Activated CD4-positive, alpha-beta memory T cell treated with anti-CD3 and anti-CD28 coated beads, Interleukin-2, amount 10 ng/mL, durations not matched to agents 7 days and 5 days (primary cell): Measurements from ENCODE around the gene TOR4A. TPM values are rescaled to one million over a fixed set of nuclear protein-coding genes. Genes with fewer than 3 reads are reported as not detected.
A peak's percentile ranks its signal among the peaks of the same experiment; 100 is the strongest.

Experiments
- CTCF ChIA-PET: fragments of 350-600 bp; sonication (Branson Sonifier 250); formaldehyde crosslinking; loops from one replicate; lab custom pipeline; 2021; ENCODE audit warnings: antibody characterized with exemption, inconsistent platforms; lab: Charles Lee
- POLR2A ChIA-PET: fragments of 350-600 bp; sonication (Branson Sonifier 250); formaldehyde crosslinking; loops from one replicate; lab custom pipeline; 2021; ENCODE audit warnings: antibody characterized with exemption; lab: Charles Lee
- DNase-seq: peaks from one replicate; pipeline ENCODE4 v3.0.0-alpha.2; 2020
- H3K27ac Mint-ChIP-seq: one replicate; pipeline ENCODE4 v1.8.0; 2021; ENCODE audit warnings: mild to moderate bottlenecking, mixed read lengths
- H3K27me3 Mint-ChIP-seq: one replicate; pipeline ENCODE4 v1.8.0; 2021; ENCODE audit warnings: mixed read lengths
- H3K36me3 Mint-ChIP-seq: one replicate; pipeline ENCODE4 v1.8.0; 2021; ENCODE audit warnings: low read depth, mixed read lengths
- H3K4me1 Mint-ChIP-seq: one replicate; pipeline ENCODE4 v1.8.0; 2021; ENCODE audit warnings: mixed read lengths
- H3K4me3 Mint-ChIP-seq: one replicate; pipeline ENCODE4 v1.8.0; 2021; ENCODE audit warnings: mild to moderate bottlenecking, mixed read lengths
- H3K9me3 Mint-ChIP-seq: one replicate; pipeline ENCODE4 v1.8.0; 2021; ENCODE audit warnings: mixed read lengths
- total RNA-seq, 2 experiments: library from RNA; stranded (reverse); gene quantifications; one replicate each; pipeline ENCODE4 v1.2.3, GENCODE V29; 2021

Gene TOR4A
- total RNA-seq, 2 experiments from 2014 or later, result 22.4 to 23.2 TPM

DNA sequence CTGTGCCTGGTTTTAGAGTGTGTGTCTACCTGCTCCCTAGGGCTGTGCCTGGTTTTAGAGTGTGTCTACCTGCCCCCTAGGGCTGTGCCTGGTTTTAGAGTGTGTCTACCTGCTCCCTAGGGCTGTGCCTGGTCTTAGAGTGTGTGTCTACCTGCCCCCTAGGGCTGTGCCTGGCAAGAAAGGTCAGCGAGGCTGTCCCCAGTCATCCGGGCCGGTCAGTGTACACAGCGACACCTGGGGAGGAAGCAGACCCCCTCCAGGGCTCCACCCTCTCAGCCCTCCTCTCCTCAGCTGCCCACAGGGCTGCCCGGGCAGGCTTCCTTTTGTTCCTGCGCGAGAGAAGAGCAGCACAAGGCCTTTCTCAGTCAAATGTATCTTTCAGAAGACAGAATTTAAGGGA is 20.4 kb downstream of the TOR4A start:
- H3K4me3 Mint-ChIP-seq, result no peak overlapping the region
- ChIA-PET CTCF (no interaction called here), POLR2A (no interaction called here)
- no peak for DNase-seq
- no peaks in the 10 kb centered on the region for H3K36me3 Mint-ChIP-seq
- H3K27ac Mint-ChIP-seq, result no peak overlapping the region
- peaks cover 16% of the 10 kb centered on the region for H3K4me1 Mint-ChIP-seq
- H3K9me3 Mint-ChIP-seq, result no peaks in the 10 kb centered on the region
- H3K27me3 Mint-ChIP-seq, result peaks cover 51% of the 10 kb centered on the region

DNA sequence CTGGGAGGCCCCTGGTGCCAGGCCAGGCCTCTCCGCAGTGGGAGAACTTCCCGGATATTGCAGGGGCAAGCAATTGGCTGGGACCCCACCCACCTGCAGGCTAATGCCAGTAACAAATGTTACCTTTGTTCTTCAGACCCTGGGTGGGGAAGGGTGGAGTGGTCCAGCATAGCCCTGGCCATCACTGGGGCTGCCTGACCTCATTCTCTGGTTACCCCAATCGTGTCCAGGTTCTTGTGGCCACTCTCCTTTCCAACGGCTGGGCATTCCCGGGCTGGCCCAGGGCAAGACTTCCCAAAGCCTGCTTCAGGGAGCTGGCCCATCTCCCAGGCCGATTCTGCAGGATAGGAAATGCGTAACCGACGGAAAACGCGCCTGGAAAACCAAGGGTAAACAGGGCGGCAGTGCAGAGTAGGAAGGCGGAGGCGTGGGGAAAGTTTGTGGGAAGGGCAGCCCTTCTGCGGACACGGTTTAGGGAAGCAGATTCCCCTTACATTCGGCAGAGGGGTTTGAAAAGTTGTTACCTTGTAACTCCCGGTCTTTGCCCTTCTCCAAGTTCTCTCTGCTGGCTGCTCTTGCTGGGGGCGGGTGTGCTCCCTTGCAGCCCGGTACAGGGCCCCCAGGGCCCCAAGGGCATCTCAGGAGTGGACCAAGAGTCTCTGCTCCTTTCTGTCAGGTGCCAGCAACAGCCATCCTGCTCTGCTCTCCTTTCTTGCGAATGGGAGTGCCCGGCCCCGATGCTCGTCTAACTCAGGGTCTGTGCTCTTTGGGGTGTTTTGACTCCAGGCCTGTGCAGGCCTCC is 21.1 kb downstream of the TOR4A start:
- DNase-seq, result no peak
- CTCF ChIA-PET, result no interaction called here

DNA sequence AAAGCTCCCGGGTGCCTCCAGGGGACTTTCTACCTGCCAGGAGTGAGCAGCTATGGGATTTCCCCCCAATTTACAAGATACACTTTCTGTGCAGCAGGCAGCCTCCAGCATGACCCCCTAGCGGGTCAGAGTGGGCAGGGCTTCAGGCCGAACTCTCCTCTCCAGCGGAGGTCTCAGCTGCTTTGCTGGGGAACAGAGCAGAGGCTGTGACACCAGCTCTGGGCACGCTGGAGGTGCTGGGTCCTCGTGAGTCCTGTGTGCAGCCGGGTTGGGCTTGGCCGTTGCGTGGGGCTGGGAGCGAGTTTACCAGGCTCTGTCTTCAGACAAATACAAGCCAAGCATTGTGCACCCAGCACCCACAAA is 21.7 kb downstream of the TOR4A start:
- no peak for DNase-seq
- no peaks in the 10 kb centered on the region for H3K9me3 Mint-ChIP-seq
- no peak overlapping the region for H3K27ac Mint-ChIP-seq
- no peaks in the 10 kb centered on the region for H3K36me3 Mint-ChIP-seq
- CTCF ChIA-PET, result interaction anchor here (0.7 kb wide), 1 partner anchor 147 kb away, joined by 3 read pairs; no protein-coding TSS in a partner anchor
- POLR2A ChIA-PET, result no interaction called here
- peaks cover 16% of the 10 kb centered on the region for H3K4me1 Mint-ChIP-seq
- H3K4me3 Mint-ChIP-seq, result no peak overlapping the region
- peaks cover 44% of the 10 kb centered on the region for H3K27me3 Mint-ChIP-seq

More for the DNA sequence above, 21.1 kb downstream of the TOR4A start:
- H3K4me1 Mint-ChIP-seq, result peaks cover 16% of the 10 kb centered on the region
- no peaks in the 10 kb centered on the region for H3K36me3 Mint-ChIP-seq
- H3K27me3 Mint-ChIP-seq, result peaks cover 49% of the 10 kb centered on the region
- POLR2A ChIA-PET, result no interaction called here
- H3K4me3 Mint-ChIP-seq, result no peak overlapping the region
- no peak overlapping the region for H3K27ac Mint-ChIP-seq
- no peaks in the 10 kb centered on the region for H3K9me3 Mint-ChIP-seq

DNA sequence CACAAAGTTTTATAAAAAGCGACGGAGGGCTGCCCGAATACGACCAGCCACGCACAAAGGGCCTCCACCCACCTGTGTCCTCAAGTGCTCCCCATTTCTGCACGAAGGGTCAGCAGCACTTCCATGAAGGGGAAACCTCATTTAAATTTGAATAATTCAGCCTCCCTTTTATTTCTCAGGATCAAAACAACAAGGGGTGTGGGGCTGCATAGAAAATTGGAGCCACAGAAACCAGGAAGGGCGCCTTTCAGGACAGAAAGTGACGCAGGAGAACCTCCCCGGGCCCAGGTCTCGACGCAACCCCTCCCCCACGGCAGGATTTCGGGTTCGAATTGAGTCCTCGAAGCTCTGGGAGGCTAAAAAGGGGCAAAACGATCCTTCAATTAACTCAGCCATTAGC is 22.4 kb downstream of the TOR4A start:
- Mint-ChIP-seq H3K27me3 (peaks cover 40% of the 10 kb centered on the region), H3K9me3 (no peaks in the 10 kb centered on the region), H3K4me1 (peaks cover 14% of the 10 kb centered on the region), H3K36me3 (no peaks in the 10 kb centered on the region), H3K4me3 (no peak overlapping the region), H3K27ac (no peak overlapping the region)
- no peak for DNase-seq
- ChIA-PET CTCF (interaction anchor here (0.7 kb wide), 1 partner anchor 146 kb away, joined by 3 read pairs; no protein-coding TSS in a partner anchor), POLR2A (no interaction called here)

DNA sequence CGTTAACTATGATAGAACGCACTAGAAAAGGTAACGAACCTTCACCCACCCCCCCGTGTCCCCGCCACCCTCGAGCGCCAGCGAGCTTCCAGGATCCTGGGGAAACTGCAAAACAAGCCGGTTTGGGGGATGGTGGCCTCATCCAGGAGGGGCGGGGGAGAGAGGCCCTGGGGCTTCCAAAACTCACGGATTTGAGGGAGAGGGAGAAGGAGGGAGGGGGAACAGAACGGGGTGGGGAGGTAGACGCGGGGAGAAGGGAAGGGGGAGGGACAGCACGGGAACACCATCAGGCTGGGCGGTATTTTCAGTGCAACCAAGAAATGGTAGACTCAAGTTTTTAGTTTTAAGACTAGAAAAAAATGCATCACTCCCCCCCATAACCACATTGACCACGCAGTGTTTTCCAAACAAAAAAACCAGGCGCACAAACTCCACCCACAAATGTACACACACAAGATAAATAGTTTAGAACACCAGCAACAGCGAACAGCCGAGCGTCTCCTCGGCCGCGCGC is 23.1 kb downstream of the TOR4A start:
- ChIA-PET POLR2A (no interaction called here), CTCF (no interaction called here)
- Mint-ChIP-seq H3K4me3 (peak overlapping the region; percentile 61), H3K36me3 (no peaks in the 10 kb centered on the region), H3K27ac (no peak overlapping the region), H3K4me1 (peaks cover 18% of the 10 kb centered on the region), H3K27me3 (peaks cover 40% of the 10 kb centered on the region), H3K9me3 (no peaks in the 10 kb centered on the region)
- DNase-seq, result no peak

DNA sequence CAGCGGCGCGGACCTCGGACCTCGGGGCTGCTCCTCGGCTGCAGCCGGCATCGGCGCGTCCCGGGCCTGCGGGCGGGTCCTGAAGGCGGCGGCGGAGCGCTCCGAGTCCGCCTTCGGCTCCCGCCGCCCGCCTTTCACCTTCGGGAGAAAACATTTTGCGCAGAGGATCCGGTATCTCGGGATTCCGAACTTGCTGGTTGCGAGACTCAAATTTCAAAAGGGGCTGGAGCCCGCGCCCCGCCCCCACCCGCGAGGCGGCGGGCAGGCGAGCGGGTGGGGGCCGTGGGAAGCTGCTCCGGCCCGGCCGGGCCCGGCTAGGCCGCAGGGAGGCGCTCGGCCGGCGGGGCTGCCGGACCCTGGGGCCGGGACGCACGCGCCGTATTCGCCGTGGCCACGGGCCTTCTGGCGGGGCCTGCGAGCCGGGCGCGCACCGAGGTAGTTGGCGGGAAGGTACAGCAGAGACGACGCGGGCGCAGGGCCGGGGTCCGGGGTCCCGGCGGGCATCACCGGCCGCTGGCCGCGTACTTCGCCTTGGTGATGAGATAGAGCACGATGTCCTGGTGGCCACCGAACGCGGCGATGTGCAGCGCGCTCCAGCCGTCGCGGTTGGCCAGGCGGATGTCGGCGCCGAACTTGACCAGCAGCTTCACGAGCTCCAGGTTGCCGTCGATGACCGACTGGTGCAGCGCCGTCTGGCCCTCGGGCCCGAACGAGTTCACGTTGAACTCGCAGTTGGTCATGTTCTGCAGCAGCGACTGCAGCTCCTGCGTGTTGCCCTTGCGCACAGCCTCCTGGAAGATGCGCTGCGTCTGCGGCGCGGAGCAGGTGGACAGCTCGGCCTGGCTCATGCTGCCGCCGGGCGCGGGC is 23.8 kb downstream of the TOR4A start:
- ChIA-PET POLR2A (interaction anchor here (1.0 to 1.9 kb wide), 5 partner anchors 12 to 161 kb away, joined by 3 to 10 read pairs (median 5); partner anchors contain the start of genes EXD3, NOXA1, NSMF and TUBB4B), CTCF (interaction anchor here (0.6 to 1.9 kb wide), 9 partner anchors 8 to 169 kb away, joined by 3 to 5 read pairs (median 4); partner anchors contain the start of genes EXD3, NOXA1 and TOR4A)
- H3K27me3 Mint-ChIP-seq, result peaks cover 39% of the 10 kb centered on the region
- peaks cover 22% of the 10 kb centered on the region for H3K4me1 Mint-ChIP-seq
- H3K36me3 Mint-ChIP-seq, result no peaks in the 10 kb centered on the region
- no peak for DNase-seq
- H3K9me3 Mint-ChIP-seq, result no peaks in the 10 kb centered on the region
- no peak overlapping the region for H3K27ac Mint-ChIP-seq
- peak overlapping the region; percentile 61 for H3K4me3 Mint-ChIP-seq

DNA sequence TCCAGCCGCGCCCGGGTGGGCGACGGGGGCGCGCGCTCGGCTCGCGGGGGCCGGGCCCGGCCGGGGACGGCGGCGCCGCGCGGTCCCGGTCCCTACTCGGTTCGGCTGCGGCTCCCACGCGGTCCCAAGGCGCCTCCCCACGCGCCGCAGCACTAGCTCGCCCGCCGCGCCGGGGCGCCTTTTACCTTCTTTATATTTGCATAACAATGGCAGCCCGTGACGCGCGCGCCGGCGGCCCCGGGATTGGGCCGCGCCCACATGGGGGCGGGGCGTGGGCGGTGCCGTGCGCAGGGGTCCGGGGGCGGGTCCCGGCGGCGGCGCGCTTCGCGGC is 24.6 kb downstream of the TOR4A start, which contains the start of gene NRARP:
Gene NRARP (minus strand): TSS at position 154 of the 331 bp plus-strand sequence. CDS start 343 bp downstream, outside the sequence.
- ChIA-PET CTCF (interaction anchor here (0.6 to 1.9 kb wide), 9 partner anchors 8 to 169 kb away, joined by 3 to 5 read pairs (median 4); partner anchors contain the start of genes EXD3, NOXA1 and TOR4A), POLR2A (interaction anchor here (0.9 to 1.9 kb wide), 6 partner anchors 11 to 161 kb away, joined by 3 to 10 read pairs (median 4); partner anchors contain the start of genes EXD3, NOXA1, NSMF and TUBB4B)
- Mint-ChIP-seq H3K9me3 (no peaks in the 10 kb centered on the region), H3K4me1 (peaks cover 19% of the 10 kb centered on the region), H3K4me3 (peak within 1 kb of the TSS; percentile 48), H3K36me3 (no peaks in the 10 kb centered on the region), H3K27me3 (peaks cover 32% of the 10 kb centered on the region), H3K27ac (no peak within 1 kb of the TSS)
- DNase-seq, result peak; percentile 90

DNA sequence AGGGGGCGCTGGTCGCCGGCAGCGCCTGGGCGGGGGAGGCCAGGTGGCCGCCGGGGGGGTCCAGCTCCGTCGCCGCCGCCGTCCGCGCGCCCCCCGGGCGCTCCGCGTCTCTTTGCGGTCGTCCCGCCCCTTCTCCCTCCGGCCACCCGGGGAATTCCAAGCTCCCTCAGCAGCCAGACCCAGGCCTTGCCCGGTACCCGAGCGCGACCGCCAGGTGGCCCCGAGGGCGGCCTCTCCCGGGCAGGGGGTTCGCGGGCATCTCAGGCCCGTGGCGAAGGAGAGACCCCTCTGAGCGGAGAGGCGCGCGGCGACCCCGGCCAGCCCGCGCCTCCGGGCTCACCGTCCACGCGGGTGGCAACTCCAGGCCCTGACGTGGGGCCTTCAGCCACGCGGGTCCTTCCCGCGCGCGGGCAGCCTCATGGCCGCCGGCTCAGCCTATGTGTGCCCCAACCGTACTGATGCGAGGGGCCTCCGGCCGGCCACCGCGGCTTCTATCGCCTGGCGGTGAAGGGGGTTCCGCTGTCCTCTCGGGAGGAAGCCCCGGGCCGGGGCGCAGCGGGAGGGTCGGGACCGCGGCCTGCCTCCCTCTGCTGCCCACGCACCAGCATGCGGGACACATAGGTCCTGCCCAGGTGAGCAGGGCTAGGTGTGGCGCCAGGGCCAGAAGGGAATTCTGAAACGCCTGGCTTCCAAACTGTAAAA is 25.1 kb downstream of the TOR4A start:
- Mint-ChIP-seq H3K9me3 (no peaks in the 10 kb centered on the region), H3K4me1 (peaks cover 19% of the 10 kb centered on the region), H3K27ac (no peak overlapping the region), H3K27me3 (peaks cover 27% of the 10 kb centered on the region), H3K4me3 (no peak overlapping the region), H3K36me3 (no peaks in the 10 kb centered on the region)
- ChIA-PET POLR2A (interaction anchor here (0.9 to 1.9 kb wide), 5 partner anchors 10 to 160 kb away, joined by 3 to 10 read pairs (median 5); partner anchors contain the start of genes EXD3, NOXA1 and TUBB4B), CTCF (interaction anchor here (1.3 to 1.9 kb wide), 5 partner anchors 20 to 160 kb away, joined by 3 to 5 read pairs (median 4); partner anchors contain the start of genes EXD3, NOXA1 and TOR4A)
- DNase-seq, result no peak

DNA sequence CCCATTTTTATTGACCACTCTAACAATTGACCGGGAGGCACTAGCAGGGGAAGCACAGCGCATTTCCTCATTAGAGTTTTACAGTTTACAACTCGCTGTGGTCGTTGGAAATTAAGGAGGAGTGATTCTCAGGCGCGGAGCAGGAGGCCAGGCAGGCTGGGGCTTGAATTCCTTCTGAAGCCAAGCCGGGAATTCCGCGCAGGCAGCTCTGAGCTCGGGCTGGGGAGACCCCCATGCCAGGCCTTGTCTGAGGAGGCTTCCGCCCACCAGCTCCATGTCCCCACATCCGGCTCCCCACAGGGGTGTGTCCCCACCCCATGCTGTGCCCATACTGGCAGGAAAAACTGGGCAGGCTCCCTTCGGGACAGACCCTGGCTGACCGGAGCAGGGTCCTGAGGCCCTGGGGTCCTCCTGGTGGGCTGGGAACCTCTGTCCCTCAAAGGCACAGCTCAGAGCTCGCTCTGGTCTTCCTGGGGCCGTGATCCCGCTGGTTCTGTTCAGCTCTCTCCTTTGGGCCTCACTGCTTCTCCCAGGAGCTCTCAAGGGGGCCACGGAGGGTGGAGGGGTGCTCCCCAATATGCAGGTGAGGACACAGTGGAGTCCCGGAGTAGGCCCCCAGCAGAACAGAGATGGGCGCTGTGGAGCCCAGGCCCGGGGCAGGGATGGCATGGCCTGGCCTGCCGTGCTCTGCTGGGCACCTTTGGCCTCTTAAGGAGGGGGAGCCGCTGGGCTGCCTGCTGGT is 25.8 kb downstream of the TOR4A start:
- Mint-ChIP-seq H3K4me1 (peaks cover 19% of the 10 kb centered on the region), H3K27ac (no peak overlapping the region), H3K36me3 (no peaks in the 10 kb centered on the region), H3K9me3 (no peaks in the 10 kb centered on the region), H3K27me3 (peaks cover 22% of the 10 kb centered on the region), H3K4me3 (peak overlapping the region; percentile 24)
- CTCF ChIA-PET, result no interaction called here
- POLR2A ChIA-PET, result no interaction called here
- no peak for DNase-seq

DNA sequence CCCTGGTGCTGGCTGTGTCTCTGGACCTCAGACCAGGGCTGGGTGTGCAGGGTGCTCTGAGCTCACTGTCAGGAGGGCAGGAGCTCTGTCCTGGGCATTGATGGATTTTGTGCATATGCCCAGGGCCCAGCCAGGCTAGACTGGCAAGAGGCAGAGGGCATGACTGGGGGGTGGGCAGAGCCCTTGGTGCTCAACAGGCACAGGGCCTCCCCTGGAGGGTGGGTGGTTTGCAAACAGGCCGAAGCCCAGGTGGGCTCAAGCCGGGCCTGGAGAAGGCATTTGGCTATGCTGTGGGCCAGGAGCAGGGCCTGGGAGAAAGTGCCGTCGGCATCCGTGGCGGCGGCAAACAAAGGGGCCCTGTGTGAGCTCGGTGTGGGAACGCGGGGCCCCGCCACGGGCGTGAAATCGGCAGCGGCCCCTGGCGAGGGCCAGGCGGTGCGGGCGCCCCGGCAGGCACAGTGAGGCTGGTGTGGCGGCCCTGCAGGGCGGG is 26.4 kb downstream of the TOR4A start:
- Mint-ChIP-seq H3K4me3 (peak overlapping the region; percentile 24), H3K27me3 (peaks cover 17% of the 10 kb centered on the region), H3K36me3 (no peaks in the 10 kb centered on the region), H3K27ac (no peak overlapping the region), H3K9me3 (no peaks in the 10 kb centered on the region), H3K4me1 (peaks cover 19% of the 10 kb centered on the region)
- ChIA-PET CTCF (interaction anchor here (0.8 kb wide), 1 partner anchor 17 kb away, joined by 3 read pairs; no protein-coding TSS in a partner anchor), POLR2A (no interaction called here)
- DNase-seq, result no peak

DNA sequence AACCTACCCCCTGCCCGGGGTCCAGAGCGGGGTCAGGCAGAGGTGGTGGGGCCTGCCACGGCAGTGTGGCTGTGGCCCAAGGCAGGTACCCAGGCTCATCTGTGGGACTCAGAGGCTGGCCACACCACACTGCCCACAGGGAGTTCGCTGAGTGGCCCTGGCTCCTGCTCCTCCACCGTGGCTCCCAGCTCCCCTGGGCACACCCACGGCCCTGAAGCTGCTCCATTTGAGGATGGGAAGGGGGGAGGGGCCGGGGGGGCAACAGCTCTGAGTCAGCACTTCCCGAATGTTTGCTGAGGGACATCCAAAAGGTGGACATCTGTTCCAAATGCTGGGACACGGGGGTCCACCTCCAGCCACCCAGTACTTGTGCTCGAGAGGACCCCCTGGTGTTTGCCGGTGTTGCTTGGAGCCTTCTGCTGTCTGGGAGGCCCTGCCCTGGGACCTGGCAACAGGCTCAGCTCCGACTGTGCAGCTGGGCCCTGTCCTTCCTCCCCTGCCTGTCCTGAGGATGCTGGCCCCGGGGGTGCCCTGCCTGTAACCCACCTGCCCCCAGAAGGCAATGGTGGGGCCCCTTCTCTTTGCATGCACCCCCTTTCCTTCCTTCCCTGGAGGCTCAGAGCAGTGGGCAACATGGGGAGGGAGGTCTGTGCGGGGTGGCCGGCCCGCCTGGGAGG is 27.0 kb downstream of the TOR4A start:
- Mint-ChIP-seq H3K27me3 (peaks cover 12% of the 10 kb centered on the region), H3K9me3 (no peaks in the 10 kb centered on the region), H3K36me3 (no peaks in the 10 kb centered on the region), H3K4me3 (no peak overlapping the region), H3K27ac (no peak overlapping the region), H3K4me1 (peaks cover 19% of the 10 kb centered on the region)
- DNase-seq, result no peak
- ChIA-PET POLR2A (no interaction called here), CTCF (interaction anchor here (0.8 kb wide), 1 partner anchor 17 kb away, joined by 3 read pairs; no protein-coding TSS in a partner anchor)
